NCI-H526 treated with DMSO at 0.1 percent for 48 hours (cell line): Measurements from ENCODE around the gene ENO4.

Source experiments
- DNase-seq: peaks from one replicate; lab custom pipeline; 2025; lab: John Stamatoyannopoulos, UW

ENO4 gene

GRCh38 chr10:116913695-116914094, 64.4 kb downstream of the ENO4 start:
- DNase-seq: no peak

GRCh38 chr10:116915340-116915739, 66.0 kb downstream of the ENO4 start:
- DNase-seq: no peak

DNA sequence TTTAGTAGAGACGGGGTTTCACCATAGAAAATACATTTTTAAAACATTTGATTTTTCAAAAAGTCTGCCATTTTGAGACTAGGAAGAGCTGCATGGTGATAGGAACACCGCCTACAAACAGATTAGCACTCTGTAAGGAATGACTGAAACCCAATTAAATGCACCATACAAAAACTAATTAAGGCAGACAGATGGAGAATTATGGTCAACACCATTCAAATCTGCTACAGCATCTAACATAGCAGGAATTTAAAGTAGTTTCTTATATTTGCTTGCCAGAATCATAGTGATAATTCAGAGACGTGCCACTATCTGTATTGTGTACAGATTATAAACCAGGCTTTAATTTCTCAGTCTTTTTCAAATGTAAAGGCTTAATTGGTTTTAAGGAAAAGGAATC, 68.2 kb downstream of the ENO4 start:
- no peak for DNase-seq

DNA sequence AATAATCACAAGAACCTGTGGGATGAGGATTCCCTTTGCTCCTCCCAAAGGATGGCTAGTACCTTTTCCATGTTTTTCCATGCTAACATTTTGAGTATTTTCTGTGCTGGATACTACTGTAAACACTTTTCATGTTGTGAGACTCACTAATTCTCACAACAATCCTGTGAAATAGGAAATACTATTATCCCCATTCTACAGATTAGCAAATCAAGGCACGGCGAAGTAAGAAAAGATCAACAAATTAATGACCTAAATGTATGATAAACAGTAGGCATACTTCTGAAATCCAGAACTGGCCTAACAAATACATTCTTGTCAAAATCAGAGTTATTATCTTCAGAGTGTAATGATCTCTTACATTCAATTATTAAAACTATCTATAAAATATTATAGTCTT, 69.3 kb downstream of the ENO4 start:
- DNase-seq: no peak

DNA sequence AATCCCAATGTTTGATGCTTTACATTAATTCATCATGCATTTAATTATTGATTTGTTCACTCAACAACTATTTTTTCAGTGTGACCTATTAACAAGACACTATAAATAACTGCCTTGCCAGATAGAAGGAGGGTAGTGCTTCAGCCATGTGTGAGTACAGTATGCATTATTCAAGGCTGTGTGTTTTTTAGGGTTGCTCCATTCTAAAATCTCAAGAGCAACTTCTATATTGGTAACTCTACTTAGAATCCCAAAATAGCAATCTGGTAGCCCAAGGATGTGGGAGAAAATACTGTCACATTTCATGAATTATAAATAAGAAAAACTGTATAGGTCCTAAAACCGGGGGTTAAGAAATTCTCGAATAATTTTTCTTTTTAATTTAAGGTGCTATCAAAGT, 69.9 kb downstream of the ENO4 start:
- no peak for DNase-seq

DNA sequence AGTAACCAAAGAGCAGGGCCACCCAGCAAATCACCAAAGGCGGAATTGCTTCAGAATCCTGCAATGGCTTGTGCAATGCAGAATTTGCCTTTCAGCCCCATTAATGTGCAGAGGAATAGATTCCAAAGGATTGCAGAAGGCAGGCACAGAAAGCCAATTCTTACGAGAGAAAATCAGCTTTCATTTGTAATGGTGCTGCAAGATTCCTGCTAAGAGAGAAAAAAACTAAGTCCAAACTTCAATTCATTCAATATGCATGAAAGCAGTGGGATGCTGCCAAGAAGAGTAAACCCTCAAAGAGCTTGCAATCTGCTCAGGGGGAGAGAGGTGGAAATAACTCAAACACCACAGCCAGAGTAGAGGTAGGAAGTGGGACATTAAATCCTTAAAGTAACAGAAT, 70.4 kb downstream of the ENO4 start:
- DNase-seq: no peak

GRCh38 chr10:116925056-116925455, 75.8 kb downstream of the ENO4 start:
- DNase-seq: no peak

DNA sequence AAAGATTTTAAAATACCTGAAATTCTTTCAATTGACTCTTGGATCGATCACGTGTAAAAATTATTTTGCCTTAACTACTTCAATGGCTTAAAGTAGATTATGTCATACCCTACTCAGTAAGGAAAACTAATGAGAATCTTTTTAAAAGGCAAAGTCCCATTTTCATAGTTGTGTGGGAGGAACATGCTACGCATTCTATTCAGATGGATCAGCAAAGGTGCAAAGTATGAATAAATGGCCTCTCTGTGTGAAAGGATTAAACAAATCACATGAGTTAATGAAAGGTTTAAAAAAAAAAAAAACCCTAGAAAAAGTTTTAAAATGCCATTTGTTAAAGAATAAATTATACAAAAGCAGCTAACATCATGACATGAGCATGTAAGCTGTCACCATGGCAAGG, 77.1 kb downstream of the ENO4 start:
- DNase-seq: no peak

DNA sequence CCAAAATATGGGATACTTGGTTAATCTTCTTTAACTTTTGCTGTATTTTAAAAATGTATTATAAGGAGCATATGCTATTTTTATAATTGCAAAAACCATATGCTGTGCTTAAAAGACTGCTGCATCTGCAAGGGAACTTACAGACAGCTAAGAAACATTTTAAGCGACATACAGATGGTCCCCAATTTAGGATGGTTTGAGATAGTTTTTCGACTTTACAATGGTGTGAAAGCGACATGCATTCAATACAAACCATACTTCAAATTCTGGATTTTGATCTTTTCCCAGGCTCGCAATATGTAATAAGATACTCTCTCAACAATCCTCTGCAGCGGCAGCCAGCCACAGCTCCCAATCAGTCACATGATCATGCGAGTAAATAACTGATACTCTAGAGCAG, 82.5 kb downstream of the ENO4 start:
- DNase-seq: no peak
